Ovary (tissue), 9 donors: ENCODE data around the gene ZNF660. TPM values are rescaled to one million over a fixed set of nuclear protein-coding genes. Genes with fewer than 3 reads are reported as not detected.

Experiments
- DNase-seq, 5 donors: peaks; one replicate each; pipeline ENCODE4 v3.0.0-alpha.2; 2019 to 2020
- H3K27ac ChIP-seq, 2 donors: fragments of 200-600 bp; one replicate each; pipeline versions ENCODE4 v1.5.1 to v1.8.0; 2019 to 2022
- H3K27me3 ChIP-seq: fragments of 200-600 bp; one replicate; pipeline ENCODE4 v1.8.0; 2022
- H3K36me3 ChIP-seq: fragments of 200-600 bp; sonication (generic); one replicate; pipeline ENCODE4 v1.5.1; 2019
- H3K4me1 ChIP-seq: one replicate; pipeline ENCODE4 v1.8.1; 2013; ENCODE audit warnings: mild to moderate bottlenecking, moderate library complexity; ENCODE audit not compliant: insufficient read depth
- H3K4me3 ChIP-seq: fragments of 200-600 bp; sonication (generic); one replicate; pipeline ENCODE4 v1.5.1; 2017
- H3K9me3 ChIP-seq, 2 donors: fragments of 200-600 bp in 1 of 2; sonication (generic) in 1 of 2; one replicate each; pipeline versions ENCODE4 v1.5.1 to v1.8.1; 2013 to 2019; ENCODE audit warnings: mild to moderate bottlenecking in 1 of 2, moderate library complexity in 1 of 2
- CTCF ChIP-seq, 3 donors: fragments of 450-650 bp in 2 of 3; fragments of 200-600 bp in 1 of 3; IDR thresholded peaks; one replicate each; pipeline versions ENCODE4 v1.5.1 to v1.8.0; 2016 to 2022; ENCODE audit warnings: antibody characterized with exemption in 3 of 3, mild to moderate bottlenecking in 1 of 3
- EP300 ChIP-seq: sonication (generic); formaldehyde crosslinking; IDR thresholded peaks from one replicate; pipeline ENCODE4 v1.6.1; 2017; ENCODE audit warnings: antibody characterized with exemption
- POLR2A ChIP-seq: fragments of 450-650 bp; IDR thresholded peaks from one replicate; pipeline ENCODE4 v1.6.1; 2017; ENCODE audit warnings: antibody characterized with exemption, mild to moderate bottlenecking, moderate library complexity
- WGBS, 3 donors: extraction: QIAGEN DNeasy Blood & Tissue Kit in 1 of 3; methylation state at CpG; one replicate each; pipeline versions ENCODE4 v1.1.5 to v1.1.7; 2013 to 2017; 5-methylcytosine and 5-hydroxymethylcytosine counted together
- intact Hi-C, 4 donors: fragments of 100-400 bp; cut with DNase I; formaldehyde crosslinking; loops; one replicate each; pipeline versions ENCODE4 v1.11.0 to v1.15.1; 2022 to 2023
- polyA plus RNA-seq, 2 donors: library from polyadenylated mRNA; stranded (reverse); fragments of 200-250 nt in 1 of 2; fragments of 350-450 nt in 1 of 2; fragmentation: Illumina TruSeq in 1 of 2; extraction: RNeasy Lipid Tissue Mini Kit (QIAGEN cat#74804) in 1 of 2; gene quantifications; one replicate each; pipeline ENCODE4 v1.2.3, GENCODE V29; 2013 to 2014
- total RNA-seq, 7 donors: library from RNA; depleted of rRNA in 2 of 7; stranded (reverse); fragments of >200 nt in 2 of 7; fragmentation: NEBNext Ultra II Directional in 3 of 7; extraction: Animal tissue kit (Norgen Biotek cat#: 25700) in 3 of 7; gene quantifications; one replicate each; pipeline versions ENCODE4 v1.1.0 to v1.2.4, GENCODE V29; 2016 to 2023
- donor health status: DM: no; HTN: no; CAD: no; lungs with moderate emphysema.
- donor health status: DM: no; HTN: no; CAD: no.
- donor health status: Bipolar disorder and iron deficiency.
- donor health status: DM: yes; HTN: yes; CAD: no.
- donor health status: DM: no; HTN: no; CAD: no.
- donor health status: DM: yes; HTN: yes; CAD: no.

Gene ZNF660
- total and polyA plus RNA-seq, 9 donors = 4.5 to 18.4 (median 11.2) TPM

GRCh38 chr3:44555723-44556122 is 29.0 kb upstream of the ZNF660 start:
- Histone ChIP-seq H3K36me3 (no peaks in the 10 kb centered on the region), H3K27ac (no peak overlapping the region), H3K4me1 (peaks cover 11% of the 10 kb centered on the region), H3K27me3 (no peaks in the 10 kb centered on the region), H3K4me3 (peak overlapping the region; percentile 58), H3K9me3 (no peaks in the 10 kb centered on the region)
- DNase-seq = no peak
- intact Hi-C loops = no loop called here
- no peak for TF ChIP-seq CTCF (IDR thresholded peaks at IDR 0.05)
- no peak for TF ChIP-seq POLR2A
- TF ChIP-seq EP300 = no peak
- WGBS, 3 donors = 9 to 10% (median 9%) methylated on average over 5 of the region's 5 CpGs

GRCh38 chr3:44557074-44557473 is 27.7 kb upstream of the ZNF660 start:
- 95 to 98% (median 97%) methylated on average over 9 of the region's 9 CpGs for WGBS, 3 donors
- DNase-seq = no peak
- Histone ChIP-seq H3K9me3 (peaks cover 0 to 2% of the 10 kb centered on the region in 2 donors), H3K27me3 (no peaks in the 10 kb centered on the region), H3K4me1 (peaks cover 11% of the 10 kb centered on the region), H3K4me3 (no peak overlapping the region), H3K27ac (no peak overlapping the region), H3K36me3 (no peaks in the 10 kb centered on the region)
- intact Hi-C loops = no loop called here
- TF ChIP-seq POLR2A (no peak), EP300 (no peak), CTCF (IDR thresholded peaks at IDR 0.05) (no peak)

DNA sequence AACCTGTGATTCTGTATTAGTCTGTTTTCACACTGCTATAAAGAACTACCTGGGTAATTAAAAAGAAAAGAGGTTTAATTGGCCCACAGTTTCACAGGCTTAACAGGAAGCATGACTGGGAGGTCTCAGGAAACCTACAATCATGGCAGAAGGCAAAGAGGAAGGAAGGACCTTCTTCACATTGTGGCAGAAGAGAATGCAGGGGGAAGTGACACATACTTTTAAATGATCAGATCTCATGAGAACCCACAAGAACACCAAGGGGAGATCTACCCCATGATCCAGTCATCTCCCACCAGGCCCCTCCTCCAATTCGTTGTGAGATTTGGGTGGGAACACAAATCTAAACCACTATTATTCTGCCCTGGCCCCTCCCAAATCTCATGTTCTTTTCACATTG is 23.7 kb upstream of the ZNF660 start:
- WGBS, 3 donors = 83 to 92% (median 89%) methylated on average over 1 of the region's 1 CpG
- TF ChIP-seq POLR2A (no peak), CTCF (IDR thresholded peaks at IDR 0.05) (no peak), EP300 (no peak)
- H3K4me1 ChIP-seq = peaks cover 4% of the 10 kb centered on the region
- intact Hi-C loops = no loop called here
- no peaks in the 10 kb centered on the region for H3K27me3 ChIP-seq
- no peak overlapping the region for H3K27ac ChIP-seq
- H3K36me3 ChIP-seq = no peaks in the 10 kb centered on the region
- no peak overlapping the region for H3K4me3 ChIP-seq
- DNase-seq = no peak
- H3K9me3 ChIP-seq = peaks cover 0 to 9% of the 10 kb centered on the region in 2 donors

GRCh38 chr3:44562147-44562546 is 22.6 kb upstream of the ZNF660 start:
- H3K36me3 ChIP-seq = no peaks in the 10 kb centered on the region
- WGBS, 3 donors = 96 to 98% (median 96%) methylated on average over 3 of the region's 3 CpGs
- TF ChIP-seq EP300 = no peak
- TF ChIP-seq CTCF (IDR thresholded peaks at IDR 0.05) = no peak
- TF ChIP-seq POLR2A = no peak

More at GRCh38 chr3:44562147-44562546, 22.6 kb upstream of the ZNF660 start:
- H3K4me1 ChIP-seq = peaks cover under 1% of the 10 kb centered on the region
- H3K27me3 ChIP-seq = no peaks in the 10 kb centered on the region
- H3K27ac ChIP-seq = no peak overlapping the region
- peaks cover 0 to 12% of the 10 kb centered on the region in 2 donors for H3K9me3 ChIP-seq
- H3K4me3 ChIP-seq = no peak overlapping the region
- DNase-seq = no peak
- intact Hi-C loops = no loop called here
